Measurements from ENCODE around the gene CACNA1H.

GRCh38 chr16:1201444-1201843 is 48.5 kb downstream of the CACNA1H start:
- TF ChIP-seq, protein P1, sequence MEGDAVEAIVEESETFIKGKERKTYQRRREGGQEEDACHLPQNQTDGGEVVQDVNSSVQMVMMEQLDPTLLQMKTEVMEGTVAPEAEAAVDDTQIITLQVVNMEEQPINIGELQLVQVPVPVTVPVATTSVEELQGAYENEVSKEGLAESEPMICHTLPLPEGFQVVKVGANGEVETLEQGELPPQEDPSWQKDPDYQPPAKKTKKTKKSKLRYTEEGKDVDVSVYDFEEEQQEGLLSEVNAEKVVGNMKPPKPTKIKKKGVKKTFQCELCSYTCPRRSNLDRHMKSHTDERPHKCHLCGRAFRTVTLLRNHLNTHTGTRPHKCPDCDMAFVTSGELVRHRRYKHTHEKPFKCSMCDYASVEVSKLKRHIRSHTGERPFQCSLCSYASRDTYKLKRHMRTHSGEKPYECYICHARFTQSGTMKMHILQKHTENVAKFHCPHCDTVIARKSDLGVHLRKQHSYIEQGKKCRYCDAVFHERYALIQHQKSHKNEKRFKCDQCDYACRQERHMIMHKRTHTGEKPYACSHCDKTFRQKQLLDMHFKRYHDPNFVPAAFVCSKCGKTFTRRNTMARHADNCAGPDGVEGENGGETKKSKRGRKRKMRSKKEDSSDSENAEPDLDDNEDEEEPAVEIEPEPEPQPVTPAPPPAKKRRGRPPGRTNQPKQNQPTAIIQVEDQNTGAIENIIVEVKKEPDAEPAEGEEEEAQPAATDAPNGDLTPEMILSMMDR (IDR thresholded peaks at IDR 0.05; ENCODE audit: poor library complexity): no peak
- no peak for TF ChIP-seq EZH2phosphoT487 (IDR thresholded peaks at IDR 0.05; ENCODE audit: low read depth, severe bottlenecking, unreplicated experiment)
